Cerebellar nuclear complex (tissue), 1 donor: Measurements from ENCODE around the gene MPZL1.

Experiments used
- DNase-seq, 2 experiments: peaks; one replicate each; lab custom pipeline; 2025; lab: John Stamatoyannopoulos, UW

MPZL1 gene

DNA sequence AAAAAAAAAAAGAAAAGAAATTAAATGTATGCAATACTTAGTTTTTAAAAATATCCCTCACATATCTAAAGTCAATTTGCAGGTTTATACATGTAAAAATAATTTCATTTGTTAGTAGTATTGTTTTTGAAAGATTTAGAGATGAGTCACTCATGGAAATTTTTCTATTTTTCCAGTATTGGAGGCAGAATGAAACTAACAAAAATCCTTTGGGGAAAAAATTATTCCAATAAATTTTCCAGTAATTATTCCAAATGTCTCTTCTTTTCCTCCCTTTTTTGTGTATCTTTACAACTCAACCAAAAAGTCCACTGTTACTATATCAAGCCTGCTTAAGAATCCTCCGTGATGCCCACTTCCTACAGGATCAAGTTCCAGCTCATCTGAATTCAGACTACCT is 29.9 kb downstream of the MPZL1 start:
- no peak for DNase-seq

DNA sequence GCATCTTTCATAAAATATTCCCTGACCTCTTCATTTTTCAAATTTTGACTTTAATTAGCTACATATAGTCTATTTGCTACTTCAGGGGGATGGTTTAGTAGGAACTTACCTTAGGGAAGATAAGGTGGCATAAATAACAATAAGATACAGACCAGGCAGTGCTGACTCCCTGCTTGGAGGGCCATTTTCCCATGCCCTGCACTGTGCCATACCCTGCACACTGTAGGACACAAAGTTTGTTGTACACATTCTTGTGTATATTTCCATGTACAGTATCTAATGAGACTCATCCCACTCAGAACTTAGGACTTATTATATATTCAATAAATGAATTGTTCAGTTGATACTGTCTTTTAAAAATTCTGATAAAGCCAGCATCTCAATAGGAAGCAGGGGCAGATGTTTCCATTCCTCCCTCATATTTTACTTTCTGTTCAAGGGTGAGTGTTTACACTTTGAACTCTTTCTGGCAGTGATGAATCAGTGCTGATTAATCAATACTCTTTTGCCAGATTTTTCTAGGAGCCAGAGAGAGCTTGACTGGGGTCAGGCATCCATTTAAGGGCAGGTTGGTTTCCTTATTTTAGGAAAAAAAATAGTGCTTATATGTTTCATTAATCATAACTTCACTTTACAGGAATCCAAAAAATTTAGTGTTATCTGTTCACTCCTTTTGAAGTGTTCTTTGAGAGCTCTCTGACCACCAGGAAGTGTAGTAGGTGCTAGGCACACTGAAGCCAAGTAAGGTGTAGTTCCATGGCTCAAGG is 30.6 kb downstream of the MPZL1 start:
- no peak for DNase-seq

DNA sequence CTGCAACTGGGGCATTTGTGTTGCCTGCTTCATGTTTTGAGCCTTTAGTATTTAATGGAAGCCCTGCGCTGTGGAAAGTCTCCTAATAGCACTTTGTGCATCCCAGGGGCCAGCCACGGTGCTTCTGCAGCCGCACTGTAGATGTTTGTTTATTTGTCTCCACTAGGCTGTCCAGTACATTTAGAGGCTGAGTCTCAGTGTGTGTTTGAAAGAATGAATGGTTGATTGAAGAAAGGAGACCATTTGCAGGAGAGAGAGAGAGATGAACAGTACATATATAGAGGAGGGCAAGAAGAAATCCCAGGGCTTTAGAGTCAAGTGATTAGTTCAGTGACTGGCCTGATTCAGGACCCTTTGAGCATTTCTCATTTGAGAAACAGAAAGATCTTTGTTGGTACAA is 33.9 kb downstream of the MPZL1 start:
- DNase-seq, result no peak

DNA sequence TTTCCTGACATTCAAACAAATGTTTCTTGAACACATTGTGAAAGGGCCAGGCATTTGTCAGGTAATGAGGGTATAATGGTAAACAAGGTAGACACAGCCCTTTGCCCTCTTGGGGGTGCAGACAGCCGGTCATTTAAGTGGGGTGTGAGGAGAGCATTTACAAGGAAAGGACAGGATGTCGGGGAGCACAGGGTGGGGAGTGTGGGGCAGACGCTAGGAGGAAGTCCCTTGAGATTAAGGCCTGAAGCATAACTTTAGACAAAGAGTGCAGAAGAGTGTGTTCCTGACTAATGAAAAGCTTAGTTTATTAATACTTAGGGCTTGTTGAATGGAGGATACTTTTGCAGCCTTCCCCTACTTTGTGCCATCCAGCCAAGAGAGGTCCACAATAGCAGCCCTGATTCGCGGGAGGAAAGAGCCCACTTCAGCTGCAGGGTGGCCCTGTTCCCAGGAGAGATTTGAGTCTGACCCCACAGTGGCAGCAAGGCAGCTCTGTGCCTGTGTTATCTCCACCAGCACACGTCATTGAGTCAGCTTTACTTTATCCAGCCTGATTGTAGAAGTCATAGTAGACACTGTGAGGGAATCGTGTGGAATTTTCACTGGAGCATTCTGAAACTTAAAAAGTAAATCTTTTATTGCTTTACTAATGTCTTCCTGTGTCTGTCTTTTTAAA is 35.1 kb downstream of the MPZL1 start:
- no peak for DNase-seq

DNA sequence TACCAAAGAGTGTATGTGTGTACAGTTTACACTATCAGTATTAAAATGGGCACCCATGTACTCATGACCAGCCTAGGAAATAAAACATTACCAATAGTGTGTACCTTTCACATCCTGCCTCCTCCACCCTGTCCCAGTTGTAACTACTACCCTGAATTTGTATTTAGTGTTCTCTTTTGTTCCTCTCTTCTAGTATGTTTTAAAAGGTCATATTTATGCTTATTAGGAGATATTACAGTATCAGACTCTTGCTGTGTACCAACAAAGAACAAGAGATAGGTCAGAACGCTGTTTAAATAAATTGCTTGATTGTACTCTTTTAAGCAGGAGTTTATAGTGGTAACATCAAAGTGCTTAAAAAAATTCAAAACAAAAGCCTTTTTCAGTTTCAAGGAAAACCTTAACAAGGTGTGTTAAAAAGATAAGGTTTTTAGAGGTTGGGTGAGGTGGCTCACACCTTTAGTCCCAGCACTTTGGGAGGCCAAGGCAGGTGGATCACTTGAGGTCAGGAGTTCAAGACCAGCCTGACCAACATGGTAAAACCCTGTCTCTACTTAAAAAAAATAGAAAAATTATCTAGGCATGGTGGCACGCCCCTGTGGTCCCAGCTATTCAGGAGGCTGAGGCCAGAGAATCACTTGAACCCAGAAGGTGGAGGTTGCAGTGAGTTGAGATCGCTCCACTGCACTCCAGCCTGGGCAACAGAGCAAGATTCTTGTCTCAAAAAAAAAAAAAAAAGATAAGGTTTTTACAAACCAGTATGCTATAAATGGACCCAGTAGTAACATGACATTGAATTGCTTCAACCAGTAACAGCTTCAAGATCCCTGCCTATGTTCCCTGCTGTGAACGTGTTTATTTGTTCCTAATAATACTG is 35.9 kb downstream of the MPZL1 start:
- DNase-seq, result no peak

DNA sequence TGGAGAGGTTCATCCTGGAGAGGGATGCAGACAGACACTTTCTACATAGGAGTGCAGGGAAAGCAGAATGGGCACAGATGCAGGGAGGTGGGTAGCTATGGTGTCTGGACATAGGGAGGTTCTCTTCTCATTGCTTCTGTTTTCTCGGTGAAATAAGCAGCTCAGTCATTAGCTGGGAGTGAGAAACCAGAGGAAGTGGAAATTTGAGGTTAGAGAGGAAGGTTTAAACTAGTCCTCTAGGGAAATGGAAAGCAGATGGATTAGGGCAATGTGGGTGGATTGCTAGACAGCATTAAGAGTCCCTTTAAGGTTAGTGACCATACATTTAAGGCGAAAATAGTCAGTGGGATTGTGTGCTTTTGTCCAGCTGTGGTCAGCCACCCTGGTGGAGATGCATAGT is 39.6 kb downstream of the MPZL1 start:
- DNase-seq, result no peak

DNA sequence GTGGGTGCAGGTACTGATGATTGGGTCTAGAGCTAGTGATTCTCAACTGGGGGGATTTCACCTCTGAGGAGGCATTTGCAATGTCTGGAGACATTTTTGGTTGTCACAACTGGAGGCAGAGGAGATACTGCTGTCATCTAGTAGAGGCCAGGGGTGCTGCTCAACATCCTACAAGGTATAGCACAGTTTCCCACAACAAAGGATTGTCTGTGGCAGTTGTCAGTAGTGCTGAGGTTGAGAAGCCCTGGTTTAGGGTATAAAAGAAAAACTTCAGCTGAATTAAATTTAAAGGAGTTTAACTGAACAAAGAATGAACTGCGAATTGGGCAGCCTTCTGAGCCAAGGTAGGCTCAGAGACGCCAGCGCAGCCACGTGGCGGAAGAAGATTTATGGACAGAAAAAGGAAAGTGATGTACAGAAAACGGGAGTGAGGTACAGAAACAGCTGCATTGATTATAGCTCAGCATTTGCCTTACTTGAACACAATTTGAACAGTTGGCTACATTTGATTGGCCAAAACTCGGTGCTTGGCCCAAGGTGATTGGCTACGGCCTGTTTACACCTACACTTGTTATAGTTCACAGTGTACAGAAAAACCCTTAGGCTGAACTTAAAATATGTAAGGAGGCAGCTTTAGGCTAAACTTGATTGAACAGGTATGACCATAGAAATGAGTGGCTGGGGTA is 40.4 kb downstream of the MPZL1 start:
- no peak for DNase-seq

DNA sequence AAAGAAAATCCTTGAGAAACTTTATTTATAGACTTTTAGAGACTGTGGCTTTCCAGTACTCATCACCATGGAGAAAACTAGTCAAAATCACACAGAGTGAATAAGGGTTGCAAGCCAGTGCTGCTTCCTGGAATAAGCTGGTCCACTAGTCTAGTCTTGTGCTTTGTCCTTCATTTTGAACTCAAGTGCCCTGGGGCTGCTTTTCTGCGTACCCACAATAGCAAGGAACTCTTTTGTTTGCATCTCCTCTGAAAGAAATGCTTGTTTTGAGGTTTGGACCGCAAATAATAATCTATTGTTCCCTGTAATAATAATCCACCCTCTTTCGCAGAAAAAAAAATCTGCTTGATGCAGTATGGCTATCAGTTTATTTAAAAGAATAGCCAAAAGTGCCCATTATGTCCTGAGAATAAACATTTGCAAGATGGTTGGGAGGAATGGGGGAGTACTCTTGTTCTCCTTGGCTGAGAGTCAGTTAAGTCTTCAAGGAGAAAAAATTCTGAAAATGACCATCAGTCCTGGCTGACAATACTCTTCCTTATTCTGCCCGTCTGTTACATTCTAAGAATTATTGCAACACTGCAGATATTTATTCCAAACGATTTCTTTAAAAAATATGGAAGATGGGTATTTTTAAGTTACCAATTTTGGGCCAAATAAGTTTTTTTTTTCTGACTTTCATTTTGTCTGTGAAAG is 41.9 kb downstream of the MPZL1 start:
- no peak for DNase-seq

DNA sequence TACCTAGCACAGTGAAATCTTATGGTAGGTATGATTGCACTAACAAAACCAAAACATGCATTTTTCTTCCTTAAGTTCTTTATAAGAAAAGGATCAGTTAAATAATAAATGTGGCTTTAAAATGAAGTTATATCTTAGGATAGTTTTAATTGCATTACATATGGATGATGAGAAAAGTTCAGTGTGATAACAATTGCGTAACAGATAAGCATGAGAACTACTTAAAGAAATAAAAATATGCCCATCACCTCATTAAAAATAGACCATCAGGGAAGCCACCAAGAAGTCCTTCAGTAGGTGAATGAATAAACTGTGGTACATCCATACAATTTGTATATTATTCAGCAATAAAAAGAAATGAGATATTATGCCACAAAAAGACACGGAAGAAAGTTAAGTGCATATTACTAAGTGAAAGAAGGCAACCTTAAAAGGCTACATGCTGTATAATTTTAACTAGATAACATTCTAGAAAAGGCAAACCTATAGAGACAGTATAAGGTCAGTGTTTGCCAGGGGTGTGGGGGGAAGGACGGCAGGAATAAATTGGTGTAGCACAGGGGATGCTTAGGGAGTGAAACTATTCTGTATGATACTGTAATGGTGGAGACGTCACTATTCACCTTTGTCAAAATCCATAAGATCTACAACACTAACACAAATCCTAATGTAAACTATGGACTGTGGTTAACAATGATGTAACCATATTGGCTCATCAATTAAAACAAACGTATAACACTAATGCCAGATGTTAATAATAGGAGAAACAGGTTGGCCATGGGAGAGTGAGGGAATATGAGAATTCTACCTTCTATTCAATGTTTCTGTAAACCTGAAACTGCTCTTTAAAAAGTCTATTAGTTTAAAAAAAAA is 42.9 kb downstream of the MPZL1 start:
- DNase-seq, result no peak

DNA sequence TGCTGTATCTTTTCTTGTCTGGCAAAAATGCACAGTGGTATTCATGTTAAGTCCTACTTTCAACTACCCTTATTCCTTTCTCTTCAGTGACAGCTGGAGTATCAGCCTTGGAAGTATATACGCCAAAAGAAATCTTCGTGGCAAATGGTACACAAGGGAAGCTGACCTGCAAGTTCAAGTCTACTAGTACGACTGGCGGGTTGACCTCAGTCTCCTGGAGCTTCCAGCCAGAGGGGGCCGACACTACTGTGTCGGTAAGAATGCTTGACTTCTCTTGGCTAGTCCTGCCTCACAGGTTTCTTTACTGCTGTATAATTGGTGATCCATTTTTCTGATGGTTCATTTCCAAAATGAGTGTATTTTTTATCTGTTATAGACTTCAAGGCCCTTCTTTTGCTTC is 43.7 kb downstream of the MPZL1 start:
- DNase-seq, result no peak

DNA sequence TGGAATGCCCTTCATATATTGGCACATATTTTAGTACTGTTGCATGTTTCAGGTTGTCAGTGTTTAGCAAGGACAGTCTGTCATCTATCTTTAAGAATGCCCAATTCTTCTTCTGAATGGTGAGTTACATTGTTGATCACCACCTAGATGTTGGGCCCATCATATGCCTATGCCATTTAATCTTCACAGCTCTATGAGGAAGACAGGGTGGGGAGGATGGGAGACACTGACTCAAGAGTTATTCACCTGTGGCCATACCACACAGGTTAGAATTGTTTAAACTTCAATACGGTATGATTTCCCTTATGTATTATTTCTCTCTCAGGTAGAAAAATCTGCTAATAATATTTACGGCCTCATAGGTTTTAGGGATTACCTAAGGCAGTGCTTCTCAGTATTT is 44.8 kb downstream of the MPZL1 start:
- DNase-seq, result no peak

DNA sequence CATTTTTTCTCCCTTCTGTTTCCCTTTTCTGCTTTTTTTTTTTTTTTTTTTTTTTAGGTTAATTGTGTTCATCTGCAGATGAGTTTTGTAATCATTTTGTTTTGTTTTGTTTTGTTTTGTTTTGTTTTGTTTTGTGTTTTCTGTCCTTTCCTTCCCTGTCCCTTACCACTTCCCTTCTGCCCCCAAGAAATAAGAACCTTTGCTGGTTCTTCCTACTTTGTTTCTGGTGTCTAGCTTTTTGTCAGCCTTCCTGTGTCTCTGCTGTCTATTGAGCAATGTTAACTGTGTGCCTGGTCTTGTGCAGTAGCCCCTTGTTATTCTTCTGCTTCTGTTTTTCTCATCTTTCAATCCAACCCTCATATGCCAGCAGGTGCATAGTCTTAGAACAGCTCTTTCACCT is 46.0 kb downstream of the MPZL1 start:
- no peak for DNase-seq

DNA sequence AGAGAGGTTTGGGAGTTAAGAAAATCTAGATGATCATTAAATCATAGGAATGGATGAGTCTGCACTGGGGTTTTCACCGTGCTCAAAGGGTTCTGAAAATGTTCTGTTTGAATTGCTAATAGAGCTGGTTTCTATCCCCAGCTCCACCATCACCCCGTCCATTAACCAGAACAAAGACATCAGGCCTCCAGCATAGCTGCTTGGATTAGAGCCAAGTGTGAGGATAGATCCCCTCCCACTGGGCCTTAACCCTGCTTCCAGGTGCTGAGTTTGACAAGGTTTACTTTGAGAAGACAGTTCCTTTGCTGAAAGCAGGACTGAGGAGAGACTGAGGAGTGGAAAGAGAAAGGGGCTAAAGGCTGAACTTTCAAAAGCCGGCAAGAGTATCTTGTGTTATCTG is 48.3 kb downstream of the MPZL1 start:
- DNase-seq, result no peak

DNA sequence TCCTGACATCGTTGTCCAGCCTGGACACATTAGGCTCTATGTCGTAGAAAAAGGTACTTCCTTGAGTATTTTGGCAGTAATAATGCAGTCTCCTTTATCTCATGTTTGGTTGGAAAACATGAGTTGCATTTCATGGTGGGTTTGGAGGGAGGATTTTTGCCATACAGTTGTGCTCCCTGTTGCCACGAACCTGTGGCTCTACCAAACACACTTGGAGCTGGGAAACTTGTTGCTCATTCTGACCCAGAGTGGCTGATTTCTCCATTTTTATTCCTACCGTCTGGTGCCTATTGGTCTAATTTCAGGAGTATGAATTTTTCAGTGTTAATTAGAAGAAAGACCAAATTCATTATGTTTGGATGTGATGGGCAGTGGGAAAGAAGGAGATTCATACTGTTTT is 50.7 kb downstream of the MPZL1 start:
- no peak for DNase-seq

DNA sequence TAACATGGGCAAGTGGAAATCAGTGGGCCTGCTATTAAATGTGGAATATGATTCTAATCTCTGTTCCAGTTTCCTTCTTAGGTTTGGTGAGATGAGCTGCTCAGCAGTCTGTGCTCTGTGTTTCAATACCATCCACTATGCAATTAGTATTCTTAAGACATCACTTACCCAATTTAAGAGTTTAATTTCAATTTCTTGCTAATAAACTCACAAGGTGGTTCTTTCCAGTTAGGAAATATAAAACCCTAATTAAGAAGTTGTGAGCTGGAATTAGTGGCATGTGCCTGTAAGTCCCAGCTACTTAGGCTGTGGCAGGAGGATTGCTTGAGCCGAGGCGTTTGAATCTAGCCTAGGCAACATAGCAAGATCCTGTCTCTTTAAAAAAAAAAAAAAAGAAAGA is 51.7 kb downstream of the MPZL1 start:
- no peak for DNase-seq

DNA sequence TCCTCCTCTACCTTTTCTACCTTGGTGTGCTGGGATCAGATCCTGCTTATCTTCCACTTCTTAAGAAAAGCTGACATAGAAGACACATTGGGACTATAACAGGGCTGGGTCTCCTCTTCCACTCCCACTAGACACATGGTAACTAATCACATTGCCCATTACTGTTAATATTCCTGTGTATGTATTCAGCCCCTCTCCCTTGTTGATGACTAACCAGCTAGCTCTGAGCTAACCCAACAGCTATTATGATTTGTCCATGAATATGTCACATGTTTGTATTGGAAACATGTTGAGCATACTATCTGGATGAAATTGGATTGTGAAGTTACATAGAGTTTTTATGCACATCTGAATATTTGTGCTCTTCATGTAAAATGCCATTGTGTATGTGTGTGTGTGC is 52.9 kb downstream of the MPZL1 start:
- DNase-seq, result no peak

DNA sequence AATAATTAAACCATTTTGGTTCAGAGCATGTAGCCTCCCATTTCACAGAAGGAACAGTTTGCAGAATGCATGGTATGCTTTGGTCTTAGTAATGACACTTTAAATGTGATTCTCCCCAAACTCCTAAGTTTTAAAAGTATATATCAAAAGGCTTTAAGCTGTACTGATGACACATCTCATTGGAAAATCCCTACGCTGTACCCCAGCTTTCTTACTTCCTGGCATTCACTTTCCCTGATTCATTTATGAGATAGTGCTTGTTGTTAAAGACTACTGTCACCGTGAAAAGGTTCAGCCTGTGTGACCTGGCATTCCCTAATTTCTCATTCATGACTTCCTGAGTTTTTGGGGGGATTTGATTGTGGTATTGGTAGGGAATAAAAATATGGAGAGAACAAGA is 53.4 kb downstream of the MPZL1 start:
- DNase-seq, result no peak

DNA sequence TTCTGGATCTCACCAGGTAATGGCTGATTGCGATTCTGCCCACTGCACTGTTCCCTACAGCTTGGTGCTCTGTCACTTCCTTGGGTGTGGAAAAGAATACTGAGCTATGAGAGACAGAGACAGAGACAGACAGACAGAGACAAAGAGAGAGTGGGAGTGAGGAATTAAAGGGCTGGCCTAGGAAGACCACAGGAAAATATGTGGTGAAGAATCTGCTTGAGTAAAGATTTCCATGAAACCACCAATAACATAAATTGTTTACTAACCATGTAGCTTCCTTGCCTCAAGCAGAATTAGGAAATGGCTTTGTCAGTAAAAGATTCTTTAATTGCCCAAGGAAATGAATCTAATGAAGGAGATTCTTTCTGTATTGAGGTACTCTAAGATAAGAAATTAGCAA is 54.4 kb downstream of the MPZL1 start:
- DNase-seq, result no peak

DNA sequence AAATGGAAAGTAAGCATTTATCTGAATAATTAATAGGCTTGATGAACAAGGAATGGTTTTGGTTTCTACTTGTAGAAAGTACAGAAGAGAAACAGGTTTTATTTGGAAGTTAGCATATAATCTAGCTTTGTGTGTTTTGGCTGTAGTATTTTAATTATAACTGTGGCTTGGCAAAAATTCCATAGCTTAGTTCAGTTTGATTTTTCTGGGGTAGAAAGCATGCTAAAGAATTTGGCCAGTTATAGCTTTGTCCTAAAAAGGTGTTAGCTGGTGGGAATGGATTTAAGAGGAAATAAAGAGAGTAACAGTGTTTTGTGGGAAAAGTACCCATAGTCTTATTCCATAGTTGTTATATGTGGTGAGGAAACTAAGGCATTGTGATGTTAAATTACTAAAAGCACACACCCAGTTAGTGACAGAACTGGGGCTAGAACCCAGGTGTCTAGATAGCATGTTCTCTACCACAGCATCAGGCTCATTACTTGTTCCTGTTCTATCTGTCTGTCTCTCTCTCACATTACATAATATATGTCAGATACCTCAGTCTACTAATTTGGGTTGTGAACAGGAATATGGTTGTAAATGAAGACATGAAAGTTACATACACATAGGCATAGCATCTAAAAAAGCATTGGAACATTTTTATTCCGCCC is 55.0 kb downstream of the MPZL1 start:
- DNase-seq, result no peak

DNA sequence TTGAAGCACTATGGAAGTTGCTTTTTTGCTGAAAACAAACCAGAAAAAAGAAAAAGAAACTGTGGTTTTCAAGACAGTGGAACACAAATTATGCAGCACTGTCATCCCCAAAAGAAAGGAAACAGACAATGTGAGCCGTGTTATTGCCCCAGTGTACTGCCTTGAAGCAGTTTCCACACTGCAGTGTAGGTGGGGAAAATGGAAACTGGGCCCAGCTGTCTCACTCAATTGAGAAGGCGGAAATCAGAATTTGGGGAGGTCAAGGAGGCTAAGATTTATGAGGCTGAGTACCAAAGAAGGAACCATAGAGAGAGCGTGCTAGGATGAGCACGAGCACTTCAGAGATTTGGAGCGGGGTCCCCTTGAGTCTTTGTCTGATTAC is 55.5 kb downstream of the MPZL1 start:
- DNase-seq, result no peak
